Head of caudate nucleus (tissue), 42 donors: ENCODE measurements around the gene HIVEP1.

ENCODE experiments used
- DNase-seq, 42 donors: peaks; one replicate each; pipeline versions ENCODE4 v3.0.0 to v3.0.0-alpha.2; 2020 to 2021; ENCODE audit warnings: mixed read lengths in 7 of 42
- intact Hi-C: fragments of 100-400 bp; cut with DNase I; formaldehyde crosslinking; loops from one replicate; pipeline ENCODE4 v1.15.0; 2022

HIVEP1 gene

DNA sequence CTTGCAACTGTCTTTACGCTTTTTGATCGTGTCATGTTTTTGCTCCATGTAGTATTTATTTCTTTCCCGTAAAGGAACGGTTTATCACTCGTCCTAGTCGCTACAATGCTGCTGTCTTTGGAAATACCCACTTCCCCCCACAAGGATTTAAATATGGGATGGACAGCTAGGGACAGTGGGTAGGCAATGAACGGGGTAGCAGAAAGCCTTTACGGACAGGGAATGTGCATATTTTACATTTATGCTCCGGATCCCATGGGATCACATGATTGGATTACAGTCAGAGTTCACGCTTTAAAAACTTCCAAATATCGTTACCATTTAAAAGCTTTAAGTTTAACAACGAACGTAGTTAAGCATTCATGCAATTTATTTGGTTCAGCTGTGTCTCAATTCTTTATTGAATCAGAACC is 1.2 kb downstream of the HIVEP1 start:
- intact Hi-C loops, result loop anchor here (5.0 kb wide), 1 partner anchor 476 kb away; the partner anchor contains the start of gene TMEM170B
- DNase-seq, result no peak

DNA sequence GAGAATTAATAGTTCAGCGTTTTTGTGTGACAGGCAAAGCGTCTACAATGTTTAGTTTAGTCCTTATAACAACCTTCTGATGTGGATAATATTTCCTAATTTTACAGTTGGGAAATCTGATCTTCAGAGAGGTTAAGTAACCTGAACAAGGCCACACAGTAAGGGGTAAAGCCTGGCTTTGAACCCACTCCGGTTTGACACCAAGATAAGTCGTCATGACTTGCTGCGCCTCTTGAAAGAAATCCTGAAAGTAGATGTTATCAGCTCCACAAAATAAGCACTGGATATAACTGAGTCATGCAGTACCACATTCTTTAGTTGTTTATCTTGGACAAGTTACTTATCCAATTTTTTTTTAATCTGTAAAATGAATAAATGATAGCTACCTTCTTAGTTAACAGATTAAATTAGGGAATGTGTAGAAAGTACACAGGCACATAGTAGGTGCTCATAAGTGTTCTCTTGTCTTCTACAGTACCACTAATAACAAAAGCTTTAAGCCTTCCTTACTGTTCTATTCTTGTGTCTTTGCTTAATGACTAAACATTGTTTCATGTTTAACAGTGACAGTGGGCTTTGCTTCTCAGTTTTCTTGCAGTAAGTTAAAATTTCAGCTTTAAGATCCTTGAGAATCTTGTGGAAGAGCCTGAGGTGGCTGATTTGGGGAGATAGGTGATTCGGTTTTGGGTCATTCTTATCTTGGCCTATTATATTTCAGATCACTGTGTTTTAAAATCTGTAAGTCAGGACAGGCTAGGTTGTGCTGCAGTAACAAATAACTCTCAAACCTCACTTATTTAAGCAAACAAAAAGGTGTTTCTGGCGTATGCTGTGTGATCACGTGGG is 2.1 kb downstream of the HIVEP1 start:
- no peak for DNase-seq
- intact Hi-C loops, result loop anchor here (5.0 kb wide), 1 partner anchor 477 kb away; the partner anchor contains the start of gene TMEM170B

DNA sequence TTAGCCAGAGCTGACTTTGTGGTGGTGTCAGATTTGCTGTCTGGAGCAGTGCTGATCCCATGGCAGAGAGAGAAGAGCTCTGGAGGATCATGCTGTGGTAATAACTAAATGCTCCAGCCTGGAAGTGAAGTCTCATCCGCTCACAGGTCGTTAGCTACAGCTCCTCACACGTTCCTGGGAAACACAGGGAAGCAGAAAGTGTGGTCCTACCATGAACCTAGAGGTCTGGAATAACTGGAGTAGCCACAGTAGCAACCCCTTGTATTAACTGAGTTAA is 2.7 kb downstream of the HIVEP1 start:
- DNase-seq, result no peak
- intact Hi-C loops, result loop anchor here (5.0 kb wide), 1 partner anchor 478 kb away; the partner anchor contains the start of gene TMEM170B

DNA sequence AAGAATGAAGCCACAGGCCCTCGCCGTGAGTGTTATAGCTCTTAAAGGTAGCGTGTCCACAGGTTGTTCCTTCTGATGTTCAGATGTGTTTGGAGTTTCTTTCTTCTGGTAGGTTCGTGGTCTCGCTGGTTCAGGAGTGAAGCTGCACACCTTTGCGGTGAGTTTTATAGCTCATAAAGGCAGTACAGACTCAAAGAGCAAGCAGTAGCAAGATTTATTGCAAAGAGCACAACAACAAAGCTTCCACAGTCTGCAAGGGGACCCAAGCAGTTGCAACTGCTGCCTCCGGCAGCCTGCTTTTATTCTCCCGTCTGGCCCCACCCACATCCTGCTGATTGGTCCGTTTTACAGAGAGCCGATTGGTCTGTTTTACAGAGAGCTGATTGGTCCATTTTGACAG is 5.2 kb downstream of the HIVEP1 start:
- intact Hi-C loops, result no loop called here

DNA sequence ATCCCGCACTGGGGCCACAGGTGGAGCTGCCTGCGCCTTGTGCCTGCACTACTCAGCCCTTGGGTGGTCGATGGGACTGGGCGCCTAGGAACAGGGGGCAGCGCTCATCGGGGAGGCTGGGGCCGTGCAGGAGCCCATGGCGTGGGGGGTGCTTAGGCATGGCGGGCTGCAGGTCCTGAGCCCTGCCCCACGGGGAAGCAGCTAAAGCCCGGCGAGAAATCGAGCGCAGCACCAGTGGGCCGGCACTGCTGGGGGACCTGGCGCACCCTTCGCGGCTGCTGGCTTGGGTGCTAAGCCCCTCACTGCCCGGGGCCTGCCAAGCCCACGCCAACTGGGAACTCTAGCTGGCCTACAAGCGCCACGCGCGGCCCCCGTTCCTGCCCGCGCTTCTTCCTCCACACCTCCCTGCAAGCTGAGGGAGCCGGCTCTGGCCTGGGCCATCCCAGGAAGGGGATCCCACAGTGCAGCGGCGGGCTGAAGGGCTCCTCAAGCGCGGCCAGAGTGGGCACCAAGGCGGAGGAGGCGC is 5.8 kb downstream of the HIVEP1 start:
- intact Hi-C loops, result no loop called here
- DNase-seq, result no peak

More for the DNA sequence above, 5.2 kb downstream of the HIVEP1 start:
- no peak for DNase-seq

DNA sequence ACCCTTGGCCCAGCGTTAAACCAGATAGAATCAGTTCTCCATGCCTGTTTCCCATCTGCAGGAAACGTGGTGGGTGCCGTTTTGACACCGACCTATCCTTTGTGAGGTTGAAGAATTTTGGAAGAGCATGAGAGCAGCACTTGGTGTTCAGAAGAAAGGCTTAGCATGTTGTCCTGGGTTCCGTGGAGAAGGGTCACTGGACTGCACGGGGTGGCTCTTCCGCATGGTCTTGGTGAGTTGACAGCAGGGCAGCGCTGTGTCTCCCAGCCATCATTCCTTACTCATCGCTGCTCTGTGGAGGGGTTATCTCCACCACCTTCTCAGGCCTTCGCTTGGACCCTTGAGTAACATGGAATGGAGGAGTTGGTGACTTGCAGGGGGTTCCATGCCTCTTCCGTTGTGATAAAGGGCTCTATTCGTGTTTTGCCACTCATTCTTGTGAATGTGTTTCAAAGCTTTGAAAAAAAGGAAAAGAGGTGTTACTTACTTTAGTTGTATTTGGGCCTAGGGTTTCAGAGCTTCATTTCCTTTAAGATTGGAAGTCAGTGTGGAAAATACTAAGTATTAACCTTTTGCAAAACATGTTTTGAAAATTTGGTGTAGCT is 8.2 kb downstream of the HIVEP1 start:
- intact Hi-C loops, result no loop called here
- no peak for DNase-seq

DNA sequence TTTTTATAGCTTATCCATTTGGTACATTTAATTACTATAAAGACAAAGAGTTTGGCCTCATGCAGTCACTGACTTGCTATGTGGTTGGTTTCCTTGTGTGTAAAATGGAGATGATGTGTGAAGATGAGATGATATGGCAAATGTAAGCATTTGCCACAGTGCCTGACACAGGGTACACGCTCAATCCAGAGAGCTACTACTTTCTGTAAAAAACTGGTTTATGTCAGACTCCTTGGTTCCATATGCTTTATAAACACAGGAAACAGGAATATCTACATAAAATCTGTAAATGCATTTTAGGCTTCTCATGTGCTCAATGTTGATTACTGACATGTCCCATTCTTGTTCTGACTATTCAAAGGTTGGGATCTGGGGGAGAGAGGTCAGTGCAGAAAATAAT is 10.4 kb downstream of the HIVEP1 start:
- intact Hi-C loops, result no loop called here
- DNase-seq, result no peak

DNA sequence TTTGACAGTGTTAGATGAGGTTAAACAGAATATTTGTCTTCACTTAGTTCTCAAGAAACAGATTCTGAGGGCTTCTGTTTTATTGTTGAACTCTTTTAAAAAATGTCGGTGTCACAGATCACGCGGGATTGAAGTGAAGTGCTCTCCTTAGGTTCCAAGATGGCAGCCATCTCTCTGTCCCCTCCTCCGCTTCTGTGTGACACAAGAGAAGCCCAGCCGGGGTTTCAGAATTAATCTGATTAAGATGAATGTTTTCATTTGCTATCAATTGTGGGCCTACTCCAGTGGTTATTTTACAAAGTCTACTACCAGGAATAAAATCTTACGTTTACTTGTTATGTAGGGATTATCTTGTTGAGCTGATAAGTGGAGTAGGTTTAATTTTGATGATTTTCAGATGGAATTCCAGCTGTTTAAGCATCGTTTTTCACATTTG is 10.9 kb downstream of the HIVEP1 start:
- intact Hi-C loops, result no loop called here
- DNase-seq, result no peak

DNA sequence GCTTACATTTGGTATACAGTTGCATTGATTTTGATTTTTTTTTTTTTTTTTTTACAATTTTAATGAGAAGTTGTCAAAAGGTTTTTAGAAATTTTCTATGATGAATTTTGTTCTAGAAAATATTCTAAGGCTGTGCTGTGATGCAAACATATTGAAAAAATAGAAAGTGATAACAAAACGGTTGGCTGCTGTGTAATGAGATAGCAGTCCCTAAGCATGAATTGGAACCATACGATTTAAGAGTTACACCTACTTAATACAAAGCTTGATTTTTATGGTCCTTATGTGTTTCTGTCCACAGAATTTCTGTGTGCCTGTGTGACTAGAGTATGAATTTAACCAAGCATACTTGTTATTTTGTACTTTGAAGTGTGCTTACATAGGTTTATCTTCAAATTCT is 12.1 kb downstream of the HIVEP1 start:
- intact Hi-C loops, result no loop called here
- DNase-seq, result no peak

DNA sequence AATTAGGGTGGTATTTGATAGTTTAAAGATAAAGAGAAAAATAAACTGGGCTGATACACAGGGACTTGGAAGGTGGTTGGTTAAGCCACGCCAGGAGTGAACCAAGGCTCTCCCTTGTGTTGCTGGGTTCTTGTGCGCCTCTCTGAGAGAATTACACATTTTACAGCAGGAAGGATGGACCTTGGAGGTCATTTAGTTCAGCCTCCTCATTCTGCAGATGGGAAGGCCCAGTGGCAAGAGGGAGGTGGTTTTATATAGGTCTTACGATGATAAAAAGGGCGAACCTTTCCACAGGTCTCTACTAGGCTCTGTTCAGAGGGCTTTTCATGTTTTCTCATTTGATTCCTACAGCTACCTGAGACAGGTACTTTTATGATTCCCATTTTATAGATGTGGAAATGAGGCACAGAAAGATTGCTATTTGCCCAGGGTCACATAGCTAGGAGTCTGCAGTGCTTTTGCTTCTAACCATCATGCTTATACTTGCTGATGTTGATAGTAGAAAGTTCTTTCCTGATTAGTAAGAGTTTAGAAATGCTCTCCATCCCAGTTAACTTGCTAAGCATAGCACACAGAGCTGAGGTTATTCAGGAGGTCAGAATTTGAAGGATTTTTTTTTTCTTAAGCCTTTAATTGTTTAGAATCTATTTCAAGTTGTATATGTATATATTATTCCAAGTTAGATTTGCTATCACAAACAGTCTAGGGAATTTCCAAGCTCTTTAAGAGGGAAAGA is 12.8 kb downstream of the HIVEP1 start:
- no peak for DNase-seq
- intact Hi-C loops, result no loop called here

DNA sequence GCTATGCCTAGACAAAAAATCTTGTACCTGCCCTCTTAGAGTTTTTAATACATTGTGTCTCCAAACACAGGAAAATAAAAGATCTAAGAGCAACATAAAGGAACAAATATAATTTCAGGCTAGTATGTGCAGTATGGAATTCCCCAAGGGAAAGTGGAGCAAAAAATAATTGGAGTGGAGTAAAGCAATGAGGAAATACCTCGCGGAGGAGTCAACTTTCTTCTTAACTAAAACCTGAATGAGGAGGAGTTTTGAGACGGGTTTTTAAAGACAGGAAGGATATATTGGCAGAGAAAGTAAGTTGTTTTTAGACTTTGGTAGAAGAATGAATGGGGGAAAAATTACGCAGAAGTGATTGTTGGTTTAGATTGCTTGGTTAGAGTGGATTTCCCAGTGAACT is 14.0 kb downstream of the HIVEP1 start:
- intact Hi-C loops, result no loop called here

DNA sequence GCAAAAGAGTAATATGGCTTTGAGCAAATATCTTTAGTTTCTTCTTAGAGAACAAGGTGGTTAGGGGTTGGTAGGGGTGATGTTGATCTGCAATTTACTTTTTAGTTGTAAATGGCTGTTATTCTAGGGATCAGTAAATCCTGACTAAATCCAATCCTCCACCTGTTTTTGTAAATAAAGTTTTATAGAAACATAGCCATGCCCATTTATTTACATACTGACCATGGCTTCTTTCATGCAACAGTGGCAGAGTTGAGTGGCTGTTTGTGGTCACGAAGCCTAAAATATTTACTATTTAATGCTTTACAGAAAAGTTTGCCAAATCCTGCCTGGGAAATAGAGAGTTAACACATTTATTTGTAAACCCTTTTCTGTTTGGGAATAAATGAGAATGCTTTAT is 14.7 kb downstream of the HIVEP1 start:
- no peak for DNase-seq
- intact Hi-C loops, result no loop called here

More for the DNA sequence above, 14.0 kb downstream of the HIVEP1 start:
- no peak for DNase-seq

DNA sequence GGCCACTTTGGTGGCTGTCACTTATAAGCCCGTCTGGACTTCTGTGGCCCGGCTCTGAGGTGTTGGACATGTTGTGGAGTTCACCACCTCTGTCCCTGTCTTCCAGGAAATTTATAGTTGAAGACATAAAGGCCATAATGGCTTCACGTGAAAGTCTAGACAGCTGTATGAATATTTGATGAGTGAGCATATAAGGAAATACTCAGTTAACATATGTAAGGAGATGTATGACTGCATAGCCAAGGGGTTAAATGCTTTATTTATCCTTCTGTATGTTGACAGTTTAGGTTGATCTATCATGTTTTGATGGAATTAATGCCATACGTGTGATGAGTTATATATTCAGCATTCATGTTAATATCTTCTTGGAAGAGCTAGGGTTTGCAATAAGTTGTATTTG is 16.1 kb downstream of the HIVEP1 start:
- no peak for DNase-seq
- intact Hi-C loops, result no loop called here

DNA sequence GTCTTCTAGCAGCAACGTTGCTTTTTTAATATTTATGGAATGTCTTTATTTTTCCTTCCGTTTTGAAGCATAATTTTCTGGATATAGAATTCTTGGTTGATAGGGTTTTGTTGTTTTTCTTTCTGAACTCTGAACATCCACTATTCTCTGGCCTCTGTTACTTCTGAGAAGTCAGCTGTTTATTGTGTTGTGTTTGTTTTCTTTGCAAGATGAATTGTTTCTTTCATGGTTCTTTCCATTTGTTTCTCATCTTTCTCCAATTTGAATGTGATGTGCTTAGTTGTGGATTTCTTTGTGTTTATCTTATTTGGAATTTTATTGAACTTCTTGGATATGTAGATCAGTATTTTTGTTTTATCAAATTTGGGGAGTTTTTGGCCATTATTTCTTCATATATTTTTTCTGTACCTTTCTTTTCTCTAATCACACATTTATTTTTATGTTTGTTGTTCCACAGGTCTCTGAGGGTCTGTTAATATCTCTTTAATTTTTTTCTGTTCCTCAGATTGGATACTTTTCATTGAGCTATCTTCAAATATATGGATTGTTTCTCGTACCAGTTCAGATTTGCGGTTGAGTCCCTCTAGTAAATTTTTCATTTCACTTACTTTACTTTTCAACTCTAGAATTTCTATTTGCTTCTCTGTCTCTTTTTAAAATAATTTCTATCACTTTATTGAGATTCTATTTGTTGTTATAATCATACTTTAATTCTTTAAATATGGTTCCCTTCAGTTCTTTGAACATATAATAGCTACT is 18.0 kb downstream of the HIVEP1 start:
- DNase-seq, result no peak
- intact Hi-C loops, result no loop called here

DNA sequence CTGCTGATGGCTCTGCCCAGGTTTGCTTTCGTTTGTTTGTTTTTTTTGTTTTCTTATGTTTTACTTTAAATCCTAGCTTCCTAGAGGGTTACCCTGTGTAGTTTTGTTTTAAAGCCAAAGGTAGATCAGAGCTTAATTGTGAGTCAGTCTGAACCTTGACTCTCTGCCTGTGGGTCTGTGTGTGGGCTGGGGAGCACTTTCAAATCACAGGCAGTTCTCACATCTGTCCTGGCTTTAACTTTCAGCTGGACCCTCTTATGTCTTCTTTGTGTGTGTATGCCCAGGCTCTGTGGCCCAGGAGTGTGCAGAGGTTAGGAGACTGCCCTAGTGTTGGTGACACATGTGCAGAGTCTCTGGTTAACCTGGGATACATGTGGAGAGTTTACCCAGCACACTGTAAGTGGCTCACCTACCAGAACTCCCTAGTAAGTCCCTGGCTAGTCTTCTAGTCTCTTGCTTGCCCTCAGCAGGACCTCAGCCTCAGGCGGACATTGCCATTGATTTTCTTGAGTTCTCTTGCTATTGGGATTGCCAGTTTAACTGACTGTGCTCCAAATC is 19.0 kb downstream of the HIVEP1 start:
- no peak for DNase-seq
- intact Hi-C loops, result no loop called here

DNA sequence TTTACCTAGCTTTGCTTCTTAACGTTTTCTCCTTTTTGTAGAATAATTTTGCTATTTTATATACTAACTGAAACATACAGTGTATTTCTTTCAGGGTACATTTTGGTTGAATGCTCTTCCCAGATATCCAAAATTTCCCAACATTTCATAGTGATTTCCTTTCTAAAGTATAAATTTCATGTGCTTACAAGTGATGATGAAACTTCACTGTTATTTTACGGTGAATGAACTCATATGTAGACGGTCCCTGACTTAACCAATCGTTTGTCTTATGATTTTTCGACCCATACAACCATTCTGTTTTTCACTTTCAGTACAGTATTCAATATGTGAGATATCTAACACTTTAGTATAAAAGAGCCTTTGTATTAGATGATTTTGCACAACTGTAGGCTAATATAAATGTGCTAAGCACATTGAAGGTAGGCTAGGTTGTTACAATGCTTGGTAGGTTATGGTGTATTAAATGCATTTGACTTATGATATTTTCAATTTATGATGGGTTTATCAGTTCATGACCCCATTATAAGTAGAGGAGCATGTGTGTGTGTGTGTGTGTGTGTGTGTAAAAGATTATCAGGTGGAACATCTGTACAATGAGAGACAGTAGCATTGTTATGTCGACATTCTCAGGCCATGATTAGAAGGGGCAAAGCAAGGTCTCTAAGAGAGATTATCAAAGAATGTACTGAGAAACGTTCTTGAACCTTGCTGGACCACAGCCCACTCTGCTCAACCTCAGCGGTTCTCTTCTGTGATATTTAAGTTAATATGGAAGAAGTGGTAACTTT is 20.9 kb downstream of the HIVEP1 start:
- DNase-seq, result no peak
- intact Hi-C loops, result no loop called here

DNA sequence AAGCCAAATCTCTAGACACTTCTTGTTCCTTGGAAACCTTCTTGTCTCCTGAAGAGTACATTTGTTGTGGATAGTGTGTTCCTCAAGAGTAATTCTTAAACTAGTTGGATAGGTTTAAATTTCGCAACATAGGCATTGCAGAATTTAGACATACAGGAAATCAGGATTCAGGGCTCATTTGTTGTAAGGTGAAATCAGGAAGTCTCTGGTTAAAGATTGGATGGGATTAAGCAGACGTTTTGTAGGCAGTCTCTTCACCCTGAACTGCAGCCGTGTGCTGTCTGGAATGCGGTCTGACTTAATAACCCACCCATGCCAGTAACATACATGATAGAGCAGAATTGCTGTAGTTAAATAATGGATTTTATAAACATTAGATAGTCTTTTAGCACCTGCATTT is 21.7 kb downstream of the HIVEP1 start:
- intact Hi-C loops, result no loop called here
- no peak for DNase-seq

DNA sequence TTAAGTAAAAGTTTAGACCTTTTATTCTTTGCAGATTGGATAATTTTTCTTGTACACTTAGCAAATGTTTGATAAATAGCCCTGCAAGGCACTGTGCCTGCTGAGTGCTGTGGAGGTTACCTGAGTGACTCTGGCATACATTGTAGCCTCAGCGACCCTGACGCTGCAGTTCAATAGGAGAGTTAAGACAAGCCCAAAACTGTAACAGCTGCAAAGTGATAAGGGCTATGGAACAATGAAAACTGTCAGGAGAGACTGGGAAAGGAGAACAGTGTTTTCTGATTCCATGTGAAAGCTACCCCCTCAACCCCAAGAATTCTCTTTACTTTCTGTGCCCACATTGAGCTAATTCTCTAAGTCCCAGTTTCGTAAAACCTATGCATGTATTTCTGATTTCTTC is 22.2 kb downstream of the HIVEP1 start:
- no peak for DNase-seq
- intact Hi-C loops, result no loop called here
